SHP77 (cell line): ENCODE measurements around the gene FNDC3B.

ENCODE experiments used
- DNase-seq, 2 experiments: peaks; one replicate each; lab custom pipeline; 2025; lab: John Stamatoyannopoulos, UW

Gene FNDC3B

GRCh38 chr3:172396400-172396799, 357.0 kb downstream of the FNDC3B start:
- no peak for DNase-seq

- DNase-seq: no peak
Observed at GRCh38 chr3:172397716-172398405, 358.5 kb downstream of the FNDC3B start.

DNA sequence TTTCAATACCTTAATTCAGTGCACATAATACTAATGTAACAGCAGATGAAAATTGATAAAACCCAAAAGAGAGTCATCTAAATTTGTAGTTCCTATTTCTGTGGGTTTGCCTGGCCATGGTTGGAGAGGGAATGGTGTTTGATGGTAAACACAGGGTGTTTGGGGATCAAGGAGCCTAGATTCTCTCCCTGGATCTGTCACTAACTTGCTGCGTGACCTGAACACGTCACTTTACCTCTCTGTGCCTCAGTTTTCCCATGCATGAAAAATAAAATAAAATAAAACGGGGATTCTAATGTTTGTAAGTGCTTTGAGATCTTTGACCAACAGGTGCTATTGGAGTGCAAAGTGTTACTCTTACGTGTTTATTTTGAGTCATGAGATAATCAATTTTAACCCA, 359.1 kb downstream of the FNDC3B start:
- DNase-seq: no peak

DNA sequence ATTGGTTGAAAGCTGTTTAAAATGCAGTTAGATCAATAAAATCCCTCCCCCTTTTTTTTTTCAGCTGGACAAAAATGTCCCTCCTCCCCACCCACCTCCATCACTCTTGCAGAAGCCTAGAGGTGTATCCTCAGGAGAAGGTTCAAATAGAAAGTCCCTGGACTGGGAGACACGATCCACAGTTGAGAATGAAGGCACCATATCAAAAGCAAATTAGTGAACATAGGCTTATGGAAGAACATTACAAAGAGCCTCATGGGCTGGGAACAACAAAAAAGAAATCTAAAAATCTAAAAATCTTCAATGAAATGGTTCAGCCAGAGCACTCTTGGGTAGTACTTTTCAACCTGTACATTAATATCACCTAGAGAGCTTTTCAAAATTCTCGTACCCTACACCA, 362.7 kb downstream of the FNDC3B start:
- no peak for DNase-seq

- DNase-seq: no peak
Observed at GRCh38 chr3:172402892-172403643, 363.7 kb downstream of the FNDC3B start.

DNA sequence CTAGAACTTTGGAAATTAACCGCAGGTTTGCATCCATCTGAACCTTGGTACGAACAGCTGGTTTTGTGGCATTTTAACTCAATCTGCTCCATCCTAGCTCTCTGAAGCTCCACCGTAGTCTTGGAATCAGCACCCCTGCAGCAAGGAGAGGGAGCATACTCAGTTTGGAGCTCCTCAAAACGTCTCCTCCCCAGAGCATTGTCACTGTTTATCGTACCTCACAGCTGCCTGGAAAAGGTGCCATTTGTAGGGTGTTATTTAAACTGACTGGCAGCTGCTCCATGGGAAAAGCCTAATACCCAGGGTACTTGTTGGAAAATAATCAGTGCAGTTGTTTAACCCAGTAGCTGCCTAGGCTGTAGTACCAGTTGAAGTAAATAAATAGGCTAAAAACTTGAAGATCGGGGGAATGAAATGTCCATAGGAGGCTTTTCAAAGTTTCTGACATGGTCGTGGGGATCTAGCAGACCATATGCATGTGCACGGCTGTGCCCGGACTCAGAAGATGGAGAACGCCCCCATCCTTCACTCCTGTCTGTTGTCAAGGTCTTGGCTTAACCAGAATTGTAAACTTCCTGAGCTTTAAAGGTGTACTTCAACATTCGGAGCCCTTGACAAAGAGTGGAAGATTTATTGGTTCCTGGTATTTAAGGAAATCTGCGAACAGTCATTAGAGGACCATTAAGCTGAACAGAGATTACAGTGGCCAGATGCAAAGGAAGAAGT, 365.0 kb downstream of the FNDC3B start:
- no peak for DNase-seq

DNA sequence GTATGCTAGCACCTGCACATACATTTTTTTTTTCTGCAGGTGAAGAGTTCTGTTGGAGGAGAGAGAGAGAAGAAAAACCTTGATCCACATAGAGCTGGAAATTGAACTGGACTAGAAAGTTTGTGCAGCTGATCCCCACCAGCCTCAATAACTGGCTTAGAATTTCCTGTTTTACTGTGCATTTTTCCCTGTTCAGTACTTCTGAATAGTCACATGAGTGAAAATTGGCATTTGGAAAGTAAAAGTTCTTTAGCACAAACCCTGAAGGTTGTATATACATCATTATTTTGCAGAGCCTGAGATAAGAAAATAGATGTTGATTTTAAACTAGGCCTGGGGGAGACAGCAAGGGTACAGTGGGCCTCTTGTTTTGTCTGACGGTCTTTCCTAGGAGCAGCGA, 366.5 kb downstream of the FNDC3B start:
- no peak for DNase-seq

DNA sequence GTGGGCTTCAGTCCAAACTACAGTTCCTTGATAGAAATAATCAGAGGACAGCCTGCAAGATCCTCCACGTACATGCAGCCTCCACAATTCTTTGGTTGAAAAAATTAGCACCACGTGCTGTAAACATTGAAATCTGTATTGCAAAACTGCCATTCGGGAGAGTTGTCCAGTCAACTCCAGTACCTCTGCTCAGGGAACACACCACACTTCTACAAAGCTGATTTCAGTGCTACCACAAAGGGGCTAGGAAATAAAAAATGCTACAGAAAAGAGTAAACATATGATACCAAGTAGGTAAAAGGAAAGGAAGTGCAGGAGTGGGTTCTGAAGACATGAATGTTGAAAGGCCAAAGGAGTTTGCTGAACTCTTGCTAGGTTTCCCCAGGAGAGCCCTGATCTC, 368.5 kb downstream of the FNDC3B start:
- DNase-seq: no peak

DNA sequence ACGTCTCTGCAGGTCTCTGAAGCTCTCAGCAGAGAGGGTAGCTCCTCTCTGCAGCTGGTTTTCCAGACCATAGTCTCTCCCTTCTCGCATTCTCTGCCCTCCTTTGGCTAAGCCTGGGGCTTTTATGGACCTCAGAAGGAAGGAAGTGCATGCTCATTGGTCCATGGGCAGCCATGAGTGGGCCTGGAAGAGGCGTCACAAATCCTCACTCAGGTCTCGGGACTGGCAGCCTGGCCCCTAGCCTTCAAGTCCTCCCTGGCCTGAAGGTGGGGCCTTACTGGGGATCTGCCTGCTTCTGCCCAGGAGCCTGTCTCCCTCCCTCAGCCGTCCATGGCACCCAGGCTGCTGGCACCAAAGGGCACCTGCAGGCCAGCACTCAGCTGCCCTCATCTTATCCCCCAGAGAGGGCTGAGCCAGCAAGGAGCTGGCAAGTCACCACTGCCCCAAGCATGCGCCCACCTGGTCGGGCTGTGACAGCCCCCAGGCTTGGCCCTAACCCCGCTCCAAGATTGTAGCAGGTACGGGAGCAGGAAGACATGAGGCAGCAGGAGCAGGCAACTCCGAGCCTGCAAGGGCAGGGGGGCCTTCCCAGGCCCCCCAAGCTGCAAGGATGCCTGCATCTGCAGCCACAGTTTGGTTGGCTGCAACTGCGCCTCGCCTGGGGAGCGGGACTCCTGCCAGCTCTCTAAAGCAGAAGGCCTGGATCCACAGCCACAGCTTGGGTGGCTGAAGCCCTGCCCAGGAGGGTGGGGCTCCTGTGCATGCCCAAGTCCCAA, 371.5 kb downstream of the FNDC3B start:
- DNase-seq: no peak

- DNase-seq: no peak
Observed at GRCh38 chr3:172411478-172411947, 372.1 kb downstream of the FNDC3B start.

- no peak for DNase-seq
Observed at GRCh38 chr3:172415323-172415722, 375.9 kb downstream of the FNDC3B start.

DNA sequence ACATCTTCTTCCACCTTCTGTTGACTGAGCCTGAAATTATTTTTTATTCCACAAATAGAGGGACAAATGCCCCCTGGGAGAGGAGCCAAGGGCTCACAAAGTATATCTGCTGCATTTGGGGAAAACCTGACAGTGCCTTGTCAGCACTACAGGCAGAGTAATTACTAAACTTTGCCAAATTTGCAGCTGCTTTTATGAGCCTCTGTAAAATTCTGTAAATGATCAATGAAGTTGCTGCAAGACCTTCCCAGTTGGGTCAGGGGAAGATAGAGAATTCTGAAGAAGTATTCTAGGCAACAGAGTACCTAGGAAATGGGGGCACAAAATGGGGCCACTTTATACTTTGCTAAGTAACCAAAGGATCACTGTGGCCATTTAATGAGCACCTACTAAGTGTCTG, 398.3 kb downstream of the FNDC3B start:
- no peak for DNase-seq

DNA sequence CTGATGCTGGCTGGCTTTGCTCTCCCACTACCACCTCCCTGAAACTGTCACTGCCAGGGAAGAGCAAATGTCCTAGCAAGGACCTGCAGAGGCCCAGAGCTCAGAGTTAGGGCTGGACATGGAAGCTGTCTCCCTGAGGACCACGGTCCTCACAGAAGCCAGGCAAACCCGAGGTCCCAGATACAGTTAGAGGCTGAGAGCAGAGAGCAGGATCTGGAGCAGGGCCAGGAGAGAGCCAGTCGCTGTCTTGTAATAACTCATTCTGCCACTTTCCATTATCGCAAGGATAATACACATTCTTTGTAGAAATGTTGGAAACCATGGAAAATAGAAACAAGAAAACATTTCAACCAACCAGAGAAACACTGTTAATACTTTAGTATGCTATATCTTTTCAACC, 398.8 kb downstream of the FNDC3B start:
- no peak for DNase-seq

- no peak for DNase-seq
Observed at GRCh38 chr3:172441581-172441980, 402.2 kb downstream of the FNDC3B start.

GRCh38 chr3:172442606-172443005, 403.2 kb downstream of the FNDC3B start:
- DNase-seq: no peak

GRCh38 chr3:172444821-172445220, 405.4 kb downstream of the FNDC3B start:
- DNase-seq: no peak

GRCh38 chr3:172446198-172446597, 406.8 kb downstream of the FNDC3B start:
- DNase-seq: no peak

GRCh38 chr3:172447611-172448579, 408.5 kb downstream of the FNDC3B start, which contains the start of gene GHSR:
TSS of gene GHSR (minus strand) at chr3:172448456. CDS start at chr3:172448413, 43 bp downstream.
- DNase-seq: no peak

DNA sequence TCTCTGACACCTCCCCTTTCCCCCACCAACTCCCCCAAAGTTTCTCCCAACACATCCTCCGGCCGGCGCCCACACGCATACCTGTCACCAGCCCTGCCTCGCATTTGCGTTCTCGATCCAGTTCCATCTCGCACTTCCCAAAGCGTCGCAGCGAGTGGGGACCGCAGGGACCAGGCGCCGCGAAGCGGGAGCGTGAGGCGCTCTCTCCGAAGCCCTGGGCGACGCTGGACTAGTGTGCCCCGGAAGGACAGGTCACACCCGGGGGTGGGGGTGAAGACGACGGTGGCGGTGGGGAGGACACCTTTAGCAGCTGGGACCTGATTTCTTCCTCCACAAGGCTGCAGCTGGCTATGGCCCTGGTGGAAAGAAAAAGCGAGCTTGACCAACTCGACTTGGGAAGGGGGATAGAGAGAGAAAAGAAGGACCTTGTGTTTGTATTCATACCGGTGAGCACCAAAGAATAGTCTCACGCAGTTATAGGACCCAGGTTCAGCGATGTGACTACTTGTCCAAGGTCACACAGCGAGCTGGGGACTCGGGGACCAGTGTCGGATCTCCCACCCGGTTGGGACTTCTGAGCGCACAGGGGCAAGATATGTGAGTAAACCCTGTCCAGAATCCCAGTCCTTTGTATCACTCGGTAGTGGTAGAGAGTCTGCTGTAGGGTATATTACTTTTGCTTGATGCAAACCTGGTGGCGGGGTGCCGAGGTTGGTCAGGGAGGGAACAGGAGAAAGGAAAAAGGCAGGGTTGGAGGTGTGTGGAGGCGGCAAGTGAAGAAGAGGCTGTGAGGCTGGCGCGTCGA, 409.5 kb downstream of the FNDC3B start:
- DNase-seq: no peak
